Activated naive CD8-positive, alpha-beta T cell treated with anti-CD3 and anti-CD28 coated beads for 36 hours (primary cell): ENCODE data around the gene STRADA. TPM values are rescaled to one million over a fixed set of nuclear protein-coding genes. Genes with fewer than 3 reads are reported as not detected.

Experiments used
- DNase-seq: peaks from one replicate; pipeline ENCODE4 v3.0.0; 2021
- H3K27ac Mint-ChIP-seq: one replicate; pipeline ENCODE4 v1.8.0; 2022; ENCODE audit warnings: mild to moderate bottlenecking, moderate library complexity, mixed read lengths
- H3K27me3 Mint-ChIP-seq: one replicate; pipeline ENCODE4 v1.8.0; 2022; ENCODE audit warnings: mild to moderate bottlenecking, mixed read lengths
- H3K36me3 Mint-ChIP-seq: one replicate; pipeline ENCODE4 v1.8.0; 2021; ENCODE audit warnings: mild to moderate bottlenecking, mixed read lengths
- H3K4me1 Mint-ChIP-seq: one replicate; pipeline ENCODE4 v1.8.0; 2021; ENCODE audit warnings: mixed read lengths
- H3K4me3 Mint-ChIP-seq: one replicate; pipeline ENCODE4 v1.8.0; 2022; ENCODE audit warnings: mild to moderate bottlenecking, moderate library complexity, mixed read lengths
- H3K9me3 Mint-ChIP-seq: one replicate; pipeline ENCODE4 v1.8.0; 2022; ENCODE audit warnings: mixed read lengths
- total RNA-seq, 2 experiments: library from RNA; stranded (reverse); gene quantifications; one replicate each; pipeline ENCODE4 v1.2.3, GENCODE V29; 2021

STRADA gene
- 10 to 100 TPM; 39.1 to 40.9 TPM for total RNA-seq

GRCh38 chr17:63741408-63742173 is at the start of gene STRADA:
STRADA (minus strand) TSS chr17:63741799; CDS start chr17:63728369, 13,430 bp downstream.
- Mint-ChIP-seq H3K4me1 (peaks cover 20% of the 10 kb centered on the region), H3K36me3 (peaks cover 4% of the 10 kb centered on the region), H3K27ac (peak within 1 kb of the TSS; percentile 91), H3K4me3 (peak within 1 kb of the TSS; percentile 99), H3K27me3 (no peaks in the 10 kb centered on the region), H3K9me3 (no peaks in the 10 kb centered on the region)
- DNase-seq, result peak; percentile 99

DNA sequence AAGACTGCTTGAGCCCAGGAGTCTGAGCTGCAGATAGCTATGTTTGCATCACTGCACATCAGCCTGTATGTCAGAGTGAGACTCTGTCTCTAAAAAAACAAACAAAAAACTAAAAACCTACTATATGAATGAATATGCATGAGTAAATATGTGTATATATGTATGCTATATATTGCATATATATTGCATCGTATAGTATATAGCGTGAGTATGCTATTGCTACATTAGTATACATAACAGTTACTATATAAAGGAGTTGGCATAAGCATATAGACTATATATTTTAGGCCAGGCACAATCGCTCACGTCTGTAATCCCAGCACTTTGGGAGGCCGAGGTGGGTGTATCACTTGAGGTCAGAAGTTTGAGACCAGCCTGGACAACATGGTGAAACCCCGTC is 48.5 kb upstream of the STRADA start:
- no peak overlapping the region for H3K4me3 Mint-ChIP-seq

GRCh38 chr17:63786971-63787711 is 45.5 kb upstream of the STRADA start:
- H3K27ac Mint-ChIP-seq, result no peak overlapping the region
- H3K4me1 Mint-ChIP-seq, result peaks cover 22% of the 10 kb centered on the region
- DNase-seq, result no peak
- no peak overlapping the region for H3K4me3 Mint-ChIP-seq
- H3K36me3 Mint-ChIP-seq, result peaks cover 7% of the 10 kb centered on the region
- no peaks in the 10 kb centered on the region for H3K9me3 Mint-ChIP-seq
- H3K27me3 Mint-ChIP-seq, result no peaks in the 10 kb centered on the region

More for the DNA sequence above, 48.5 kb upstream of the STRADA start:
- DNase-seq, result no peak
- no peaks in the 10 kb centered on the region for H3K27me3 Mint-ChIP-seq
- H3K9me3 Mint-ChIP-seq, result no peaks in the 10 kb centered on the region
- H3K36me3 Mint-ChIP-seq, result peaks cover 20% of the 10 kb centered on the region
- H3K27ac Mint-ChIP-seq, result no peak overlapping the region
- H3K4me1 Mint-ChIP-seq, result peaks cover 3% of the 10 kb centered on the region

- Mint-ChIP-seq H3K4me1 (peaks cover 25% of the 10 kb centered on the region), H3K36me3 (peaks cover 7% of the 10 kb centered on the region), H3K27me3 (no peaks in the 10 kb centered on the region), H3K9me3 (no peaks in the 10 kb centered on the region), H3K27ac (no peak overlapping the region), H3K4me3 (no peak overlapping the region)
- DNase-seq, result no peak
Observed at GRCh38 chr17:63786117-63786516, 44.5 kb upstream of the STRADA start.

DNA sequence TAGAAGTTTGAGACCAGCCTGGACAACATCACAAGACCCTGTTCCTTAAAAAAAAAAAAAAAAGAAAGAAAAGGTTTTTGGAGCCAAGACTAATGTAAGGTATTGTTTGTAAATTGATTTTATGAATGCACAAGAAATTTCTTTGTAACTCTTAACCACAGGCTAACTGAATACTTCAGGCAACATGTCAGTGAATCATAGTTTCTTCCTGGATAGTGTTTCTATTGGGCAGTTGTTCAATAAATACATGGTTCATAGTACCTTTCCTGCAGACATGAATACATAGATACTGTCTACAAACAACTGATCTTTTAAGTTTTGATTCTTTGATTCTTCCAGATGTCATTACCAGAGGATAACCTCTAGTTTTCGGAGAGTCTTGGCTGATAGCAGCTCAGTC is 44.0 kb upstream of the STRADA start:
- no peak for DNase-seq
- H3K27ac Mint-ChIP-seq, result no peak overlapping the region
- no peak overlapping the region for H3K4me3 Mint-ChIP-seq
- no peaks in the 10 kb centered on the region for H3K9me3 Mint-ChIP-seq
- peaks cover 30% of the 10 kb centered on the region for H3K4me1 Mint-ChIP-seq
- H3K36me3 Mint-ChIP-seq, result peaks cover 9% of the 10 kb centered on the region
- H3K27me3 Mint-ChIP-seq, result no peaks in the 10 kb centered on the region

GRCh38 chr17:63783522-63783921 is 41.9 kb upstream of the STRADA start:
- no peak overlapping the region for H3K4me3 Mint-ChIP-seq
- H3K36me3 Mint-ChIP-seq, result peaks cover 15% of the 10 kb centered on the region
- H3K27ac Mint-ChIP-seq, result peak overlapping the region; percentile 60
- H3K27me3 Mint-ChIP-seq, result no peaks in the 10 kb centered on the region
- no peak for DNase-seq
- H3K4me1 Mint-ChIP-seq, result peaks cover 44% of the 10 kb centered on the region
- no peaks in the 10 kb centered on the region for H3K9me3 Mint-ChIP-seq

GRCh38 chr17:63780928-63781327 is 39.3 kb upstream of the STRADA start:
- H3K4me3 Mint-ChIP-seq, result no peak overlapping the region
- H3K36me3 Mint-ChIP-seq, result peaks cover 27% of the 10 kb centered on the region
- H3K4me1 Mint-ChIP-seq, result peaks cover 60% of the 10 kb centered on the region
- no peaks in the 10 kb centered on the region for H3K27me3 Mint-ChIP-seq
- no peak overlapping the region for H3K27ac Mint-ChIP-seq
- DNase-seq, result no peak
- H3K9me3 Mint-ChIP-seq, result no peaks in the 10 kb centered on the region

DNA sequence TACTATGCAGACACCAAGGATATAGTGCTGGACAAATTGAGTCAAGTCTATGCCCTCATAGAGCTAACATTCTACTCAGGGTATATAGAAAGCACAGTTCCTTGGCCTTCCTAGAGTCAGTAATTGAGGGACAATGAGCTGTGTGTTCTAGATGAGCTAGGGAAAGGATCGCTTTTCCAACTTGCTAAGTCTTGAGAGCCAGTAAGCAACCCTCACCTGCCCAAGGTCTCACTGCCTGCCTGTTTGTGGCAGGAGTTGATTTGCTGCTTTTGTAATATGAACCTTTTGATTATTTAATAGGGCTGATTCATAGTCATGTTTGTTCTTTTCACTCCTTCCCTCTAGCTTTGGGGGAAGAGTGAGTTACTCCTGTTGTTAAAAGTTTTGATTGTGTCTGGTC is 38.9 kb upstream of the STRADA start:
- Mint-ChIP-seq H3K27ac (no peak overlapping the region), H3K36me3 (peaks cover 28% of the 10 kb centered on the region), H3K4me1 (peaks cover 60% of the 10 kb centered on the region), H3K4me3 (no peak overlapping the region), H3K27me3 (no peaks in the 10 kb centered on the region), H3K9me3 (no peaks in the 10 kb centered on the region)
- no peak for DNase-seq

- DNase-seq, result no peak
- H3K9me3 Mint-ChIP-seq, result no peaks in the 10 kb centered on the region
- H3K36me3 Mint-ChIP-seq, result peaks cover 52% of the 10 kb centered on the region
- peak overlapping the region; percentile 10 for H3K27ac Mint-ChIP-seq
- peak overlapping the region; percentile 96 for H3K4me3 Mint-ChIP-seq
- H3K27me3 Mint-ChIP-seq, result no peaks in the 10 kb centered on the region
- H3K4me1 Mint-ChIP-seq, result peaks cover 49% of the 10 kb centered on the region
Observed at GRCh38 chr17:63775420-63775819, 33.8 kb upstream of the STRADA start.

DNA sequence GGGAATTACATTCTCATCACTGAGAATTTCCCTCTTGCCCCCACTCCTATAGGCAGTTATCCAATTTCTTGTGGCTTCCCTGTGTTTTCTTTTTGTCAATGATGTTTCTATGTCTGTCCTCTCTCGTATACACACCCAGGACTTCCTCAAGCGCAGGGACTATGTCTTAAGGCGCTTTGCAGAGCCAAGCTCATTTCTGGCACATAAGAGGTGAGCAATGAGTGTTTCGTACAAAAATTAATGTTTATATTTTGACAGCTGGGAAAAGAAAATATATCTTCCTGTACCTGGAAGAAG is 33.3 kb upstream of the STRADA start:
- H3K4me1 Mint-ChIP-seq, result peaks cover 48% of the 10 kb centered on the region

DNA sequence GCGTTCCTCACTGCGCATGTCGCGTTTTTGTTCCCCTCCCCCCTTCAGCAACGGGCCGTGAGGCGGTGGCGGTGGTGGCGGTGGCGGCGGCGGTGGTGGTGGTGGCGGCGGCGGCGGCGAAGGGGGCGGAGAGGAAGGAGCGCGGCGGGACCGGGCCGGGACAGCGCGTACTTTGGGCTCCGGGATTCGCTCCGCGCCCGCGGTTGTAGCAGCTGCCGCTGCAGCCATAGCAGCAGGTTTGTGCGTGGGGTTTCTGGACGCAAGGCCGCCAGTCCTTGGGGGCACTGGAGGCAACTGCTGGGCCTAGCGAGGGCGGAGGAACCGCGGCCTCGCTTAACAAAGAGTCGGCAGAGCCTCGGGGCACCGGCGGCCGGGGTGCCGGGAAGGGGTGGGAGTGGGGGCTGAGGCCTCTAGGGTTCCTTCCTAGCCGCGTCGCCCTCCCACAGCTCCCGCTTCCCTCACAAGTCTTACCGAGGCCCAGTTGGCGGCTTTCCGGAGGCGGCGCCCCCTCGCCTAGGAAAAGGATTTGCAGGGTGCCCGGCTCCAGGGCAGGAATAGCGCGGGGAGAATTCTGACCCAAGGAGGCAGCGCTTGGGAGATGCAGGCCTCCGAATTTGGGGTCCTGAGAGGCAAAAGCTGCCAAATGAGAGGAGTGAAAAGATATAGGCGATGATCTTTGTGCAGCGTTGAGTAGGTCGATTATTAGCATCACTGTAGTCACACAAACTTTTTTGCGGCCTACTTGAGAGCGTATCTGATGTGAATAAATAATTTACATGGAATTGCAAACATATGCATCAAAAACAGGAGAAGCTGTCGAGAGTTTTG is 32.8 kb upstream of the STRADA start, which contains the start of gene DDX42:
DDX42 (plus strand) TSS at position 30 of the 828 bp plus-strand sequence. CDS start 12,880 bp downstream, outside the sequence.
- Mint-ChIP-seq H3K4me3 (peak within 1 kb of the TSS; percentile 96), H3K27me3 (no peaks in the 10 kb centered on the region), H3K36me3 (peaks cover 51% of the 10 kb centered on the region), H3K27ac (peak within 1 kb of the TSS; percentile 99), H3K9me3 (no peaks in the 10 kb centered on the region), H3K4me1 (peaks cover 43% of the 10 kb centered on the region)
- DNase-seq, result no peak

More for the DNA sequence above, 33.3 kb upstream of the STRADA start:
- H3K27ac Mint-ChIP-seq, result peak overlapping the region; percentile 99
- H3K27me3 Mint-ChIP-seq, result no peaks in the 10 kb centered on the region
- no peak for DNase-seq
- H3K4me3 Mint-ChIP-seq, result peak overlapping the region; percentile 96
- peaks cover 54% of the 10 kb centered on the region for H3K36me3 Mint-ChIP-seq
- no peaks in the 10 kb centered on the region for H3K9me3 Mint-ChIP-seq

GRCh38 chr17:63773272-63774140 is 31.9 kb upstream of the STRADA start, which contains the start of gene CCDC47:
CCDC47 (minus strand) TSS chr17:63773597; CDS start chr17:63766175, 7,422 bp downstream.
- Mint-ChIP-seq H3K36me3 (peaks cover 48% of the 10 kb centered on the region), H3K27ac (peak within 1 kb of the TSS; percentile 99)

GRCh38 chr17:63772801-63773271 is 31.2 kb upstream of the STRADA start:
- no peak for DNase-seq
- H3K27ac Mint-ChIP-seq, result peak overlapping the region; percentile 99
- H3K4me3 Mint-ChIP-seq, result peak overlapping the region; percentile 96
- H3K9me3 Mint-ChIP-seq, result no peaks in the 10 kb centered on the region
- no peaks in the 10 kb centered on the region for H3K27me3 Mint-ChIP-seq
- peaks cover 44% of the 10 kb centered on the region for H3K4me1 Mint-ChIP-seq
- H3K36me3 Mint-ChIP-seq, result peaks cover 44% of the 10 kb centered on the region

More at GRCh38 chr17:63773272-63774140, 31.9 kb upstream of the STRADA start, which contains the start of gene CCDC47:
- DNase-seq, result peak; percentile 98
- peaks cover 43% of the 10 kb centered on the region for H3K4me1 Mint-ChIP-seq
- no peaks in the 10 kb centered on the region for H3K27me3 Mint-ChIP-seq
- H3K9me3 Mint-ChIP-seq, result no peaks in the 10 kb centered on the region
- peak within 1 kb of the TSS; percentile 96 for H3K4me3 Mint-ChIP-seq

GRCh38 chr17:63768433-63768832 is 26.8 kb upstream of the STRADA start:
- Mint-ChIP-seq H3K9me3 (no peaks in the 10 kb centered on the region), H3K4me3 (no peak overlapping the region), H3K4me1 (peaks cover 42% of the 10 kb centered on the region), H3K27me3 (no peaks in the 10 kb centered on the region), H3K27ac (no peak overlapping the region), H3K36me3 (peaks cover 41% of the 10 kb centered on the region)
- DNase-seq, result no peak
